Fibroblast of lung (primary cell): Measurements from ENCODE around the gene RUNX2. TPM values are rescaled to one million over a fixed set of nuclear protein-coding genes. Genes with fewer than 3 reads are reported as not detected.

ENCODE experiments used
- DNase-seq, 2 donors: peaks; one replicate each; pipeline versions ENCODE4 v3.0.0 to v3.0.0-alpha.2; 2010; ENCODE audit warnings: low read depth in 2 of 2
- H2AFZ ChIP-seq: 2 replicates; pipeline ENCODE4 v1.5.1; 2012; ENCODE audit warnings: low read length, control low read depth, inconsistent platforms
- H3K27ac ChIP-seq: 2 replicates; pipeline ENCODE4 v1.5.1; 2011; ENCODE audit warnings: low read length, control low read depth; ENCODE audit not compliant: insufficient read depth
- H3K27me3 ChIP-seq: 2 replicates; pipeline ENCODE4 v1.5.1; 2011; ENCODE audit warnings: mild to moderate bottlenecking, low read length; ENCODE audit not compliant: control insufficient read depth, insufficient read depth
- H3K36me3 ChIP-seq: 2 replicates; pipeline ENCODE4 v1.5.1; 2011; ENCODE audit warnings: low read length; ENCODE audit not compliant: control insufficient read depth, insufficient read depth
- H3K4me1 ChIP-seq: 2 replicates; pipeline ENCODE4 v1.5.1; 2011; ENCODE audit warnings: low read length; ENCODE audit not compliant: control insufficient read depth, insufficient read depth; ENCODE audit errors: extremely low read depth
- H3K4me2 ChIP-seq: 2 replicates; pipeline ENCODE4 v1.5.1; 2011; ENCODE audit warnings: low read length, control low read depth; ENCODE audit not compliant: insufficient read depth; ENCODE audit errors: extremely low read depth
- H3K4me3 ChIP-seq, 4 experiments: fragments of 200-600 bp in 1 of 4; sonication (generic) in 1 of 4; replicated peaks in 1 of 4; 2 replicates each; pipeline ENCODE4 v1.5.1; 2011 to 2016; ENCODE audit warnings: low read length in 4 of 4, low read depth in 3 of 4, mild to moderate bottlenecking in 3 of 4, control low read depth in 2 of 4, inconsistent platforms in 1 of 4, mixed read lengths in 1 of 4; ENCODE audit not compliant: insufficient read depth in 1 of 4; ENCODE audit errors: control extremely low read depth in 1 of 4
- H3K79me2 ChIP-seq: 2 replicates; pipeline ENCODE4 v1.5.1; 2012; ENCODE audit warnings: mild to moderate bottlenecking, low read length, inconsistent platforms; ENCODE audit not compliant: control insufficient read depth, insufficient read depth
- H3K9ac ChIP-seq: 2 replicates; pipeline ENCODE4 v1.5.1; 2011; ENCODE audit warnings: mild to moderate bottlenecking, low read length, control low read depth; ENCODE audit not compliant: insufficient read depth
- H3K9me3 ChIP-seq: 2 replicates; pipeline ENCODE4 v1.5.1; 2012; ENCODE audit warnings: low read depth, low read length; ENCODE audit not compliant: control insufficient read depth, insufficient read depth
- H4K20me1 ChIP-seq: 2 replicates; pipeline ENCODE4 v1.5.1; 2011; ENCODE audit warnings: low read length; ENCODE audit not compliant: control insufficient read depth, insufficient read depth; ENCODE audit errors: extremely low read depth
- CTCF ChIP-seq, 2 donors: IDR thresholded peaks in 1 of 2; conservative IDR thresholded peaks in 1 of 2; 1 replicate in 1 of 2; 2 replicates in 1 of 2; pipeline ENCODE4 v1.5.1; 2011 to 2012; ENCODE audit warnings: low read length in 2 of 2, control low read depth in 1 of 2, inconsistent platforms in 1 of 2, low read depth in 1 of 2, mild to moderate bottlenecking in 1 of 2
- EZH2 ChIP-seq: IDR thresholded peaks from 2 replicates; pipeline ENCODE4 v1.5.1; 2012; ENCODE audit warnings: low read length, control low read depth, mild to moderate bottlenecking; ENCODE audit errors: missing control alignments
- polyA plus RNA-seq, 2 donors: library from polyadenylated mRNA; depleted of rRNA in 1 of 2; stranded (reverse) in 1 of 2; unstranded in 1 of 2; fragments of >200 nt; gene quantifications; 2 replicates each; pipeline ENCODE4 v1.2.1, GENCODE V29; 2011 to 2012; ENCODE audit warnings: missing spikeins in 1 of 2
- total RNA-seq: library from RNA; depleted of rRNA; stranded (reverse); fragments of >200 nt; gene quantifications from 2 replicates; pipeline ENCODE4 v1.2.1, GENCODE V29; 2014

Gene RUNX2
- total and polyA plus RNA-seq, 2 donors (not counting 1 experiment from before 2014, with no cell fraction given) = 2.5 to 4.5 TPM

GRCh38 chr6:45610374-45610773 is 282.2 kb downstream of the RUNX2 start:
- Histone ChIP-seq H3K4me1 (peaks cover 8% of the 10 kb centered on the region), H3K9ac (no peak overlapping the region), H3K36me3 (no peaks in the 10 kb centered on the region), H4K20me1 (no peaks in the 10 kb centered on the region), H3K27ac (no peak overlapping the region), H3K4me2 (no peak overlapping the region), H2AFZ (no peak overlapping the region), H3K79me2 (no peaks in the 10 kb centered on the region), H3K4me3 (no peak overlapping the region), H3K9me3 (no peaks in the 10 kb centered on the region), H3K27me3 (no peaks in the 10 kb centered on the region)
- TF ChIP-seq CTCF (conservative IDR thresholded peaks at IDR 0.05 in 1 of 2, IDR thresholded peaks at IDR 0.05 in 1 of 2; ENCODE audit: low read depth in 1 of 2, low read length in 2 of 2) (no peak), EZH2 (no peak)
- no peak for DNase-seq

- TF ChIP-seq CTCF (conservative IDR thresholded peaks at IDR 0.05 in 1 of 2, IDR thresholded peaks at IDR 0.05 in 1 of 2; ENCODE audit: low read depth in 1 of 2, low read length in 2 of 2) (no peak), EZH2 (no peak)
- Histone ChIP-seq H3K4me1 (peaks cover 8% of the 10 kb centered on the region), H2AFZ (no peak overlapping the region), H3K4me2 (no peak overlapping the region), H3K9ac (no peak overlapping the region), H4K20me1 (no peaks in the 10 kb centered on the region), H3K9me3 (no peaks in the 10 kb centered on the region), H3K27me3 (no peaks in the 10 kb centered on the region), H3K27ac (no peak overlapping the region), H3K4me3 (no peak overlapping the region), H3K36me3 (no peaks in the 10 kb centered on the region), H3K79me2 (no peaks in the 10 kb centered on the region)
- no peak for DNase-seq
Observed at GRCh38 chr6:45610832-45611231, 282.7 kb downstream of the RUNX2 start.

- Histone ChIP-seq H4K20me1 (no peaks in the 10 kb centered on the region), H3K27ac (no peak overlapping the region), H2AFZ (no peak overlapping the region), H3K27me3 (no peaks in the 10 kb centered on the region), H3K9me3 (no peaks in the 10 kb centered on the region), H3K4me3 (no peak overlapping the region), H3K4me2 (no peak overlapping the region), H3K79me2 (no peaks in the 10 kb centered on the region), H3K4me1 (peaks cover 8% of the 10 kb centered on the region), H3K9ac (no peak overlapping the region), H3K36me3 (no peaks in the 10 kb centered on the region)
- TF ChIP-seq EZH2 (no peak), CTCF (conservative IDR thresholded peaks at IDR 0.05 in 1 of 2, IDR thresholded peaks at IDR 0.05 in 1 of 2; ENCODE audit: low read depth in 1 of 2, low read length in 2 of 2) (no peak)
- DNase-seq = no peak
Observed at GRCh38 chr6:45611491-45611890, 283.4 kb downstream of the RUNX2 start.
